DOHH2 (cell line): ENCODE measurements around the gene SYNDIG1.

ENCODE experiments used
- CTCF ChIP-seq: fragments of 200-600 bp; sonication (generic); IDR thresholded peaks from one replicate; pipeline ENCODE4 v1.5.1; 2014; ENCODE audit warnings: antibody characterized with exemption, mild to moderate bottlenecking, low read depth, low read length; ENCODE audit not compliant: poor library complexity, severe bottlenecking
- EZH2phosphoT487 ChIP-seq: fragments of 200-600 bp; sonication (generic); IDR thresholded peaks from 2 replicates; pipeline ENCODE4 v1.6.1; 2017; ENCODE audit warnings: borderline replicate concordance, mild to moderate bottlenecking, antibody characterized with exemption, low read length, moderate library complexity, mixed read lengths

GRCh38 chr20:24543741-24544140 is 74.3 kb downstream of the SYNDIG1 start:
- no peak for TF ChIP-seq CTCF
- no peak for TF ChIP-seq EZH2phosphoT487
